Fibroblast of skin of back (primary cell): Measurements from ENCODE around the gene CDK19.

Source experiments
- DNase-seq: peaks from one replicate; pipeline ENCODE4 v3.0.0-alpha.2; 2013

Gene CDK19

GRCh38 chr6:110699780-110700179 is 115.5 kb downstream of the CDK19 start:
- no peak for DNase-seq

DNA sequence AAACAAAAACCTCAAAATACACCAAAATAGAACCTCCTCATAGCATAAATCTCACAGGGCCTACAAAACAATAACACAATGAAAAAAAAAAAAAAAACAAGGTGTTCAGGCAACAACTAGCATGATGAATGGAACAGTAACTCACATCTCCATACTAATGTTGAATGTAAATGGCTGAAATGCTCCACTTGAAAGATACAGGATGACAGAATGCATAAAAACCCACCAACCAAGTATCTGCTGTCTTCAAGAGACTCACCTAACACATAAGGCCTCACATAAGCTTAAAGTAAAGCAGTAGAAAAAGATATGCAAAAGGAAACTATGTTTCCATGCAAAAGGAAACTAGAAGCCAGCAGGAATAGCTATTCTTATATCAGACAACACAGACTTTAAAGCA is 121.3 kb downstream of the CDK19 start:
- DNase-seq, result no peak

GRCh38 chr6:110693296-110693695 is 122.0 kb downstream of the CDK19 start:
- DNase-seq, result no peak

DNA sequence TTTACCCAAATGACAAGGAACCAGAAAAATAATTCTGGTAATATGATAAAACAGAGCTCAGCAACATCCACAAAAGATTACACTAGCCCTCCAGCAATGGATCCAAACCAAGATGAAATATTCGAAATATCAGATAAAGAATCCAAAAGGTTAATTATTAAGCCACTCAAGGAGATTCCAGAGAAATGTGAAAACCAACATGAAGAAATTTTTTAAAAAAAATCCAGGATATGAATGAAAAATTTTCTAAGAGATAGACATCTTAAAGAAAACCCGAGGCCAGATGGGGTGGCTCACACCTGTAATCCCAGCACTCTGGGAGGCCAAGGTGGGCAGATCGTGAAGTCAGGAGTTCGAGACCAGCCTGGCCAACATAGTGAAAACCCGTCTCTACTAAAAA is 124.4 kb downstream of the CDK19 start:
- no peak for DNase-seq

DNA sequence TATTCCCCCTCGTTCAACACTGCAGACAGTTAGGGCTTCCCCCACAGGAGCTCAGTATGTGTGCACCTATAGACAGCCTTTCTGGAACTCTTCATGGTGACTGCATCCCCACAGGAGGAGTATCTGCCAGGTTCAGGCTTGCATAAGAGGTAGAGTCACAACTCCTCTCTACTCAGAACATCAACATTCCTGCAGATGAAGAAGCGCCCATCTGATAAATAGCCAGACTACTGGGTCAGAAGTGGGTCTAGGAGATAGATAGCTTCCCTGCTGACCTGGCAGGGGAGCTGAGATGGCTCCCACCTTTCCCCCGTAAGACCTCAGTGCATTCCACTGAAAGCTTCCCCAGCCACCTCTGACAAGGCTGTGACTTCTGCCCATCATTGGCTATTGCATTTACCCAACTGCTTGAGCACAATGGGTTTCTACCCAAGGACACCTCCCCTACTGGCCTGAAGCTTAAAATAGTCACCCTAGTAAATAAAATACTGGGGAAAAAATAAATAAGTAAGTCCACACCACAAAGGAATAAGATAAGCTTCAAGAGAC is 125.1 kb downstream of the CDK19 start:
- no peak for DNase-seq

DNA sequence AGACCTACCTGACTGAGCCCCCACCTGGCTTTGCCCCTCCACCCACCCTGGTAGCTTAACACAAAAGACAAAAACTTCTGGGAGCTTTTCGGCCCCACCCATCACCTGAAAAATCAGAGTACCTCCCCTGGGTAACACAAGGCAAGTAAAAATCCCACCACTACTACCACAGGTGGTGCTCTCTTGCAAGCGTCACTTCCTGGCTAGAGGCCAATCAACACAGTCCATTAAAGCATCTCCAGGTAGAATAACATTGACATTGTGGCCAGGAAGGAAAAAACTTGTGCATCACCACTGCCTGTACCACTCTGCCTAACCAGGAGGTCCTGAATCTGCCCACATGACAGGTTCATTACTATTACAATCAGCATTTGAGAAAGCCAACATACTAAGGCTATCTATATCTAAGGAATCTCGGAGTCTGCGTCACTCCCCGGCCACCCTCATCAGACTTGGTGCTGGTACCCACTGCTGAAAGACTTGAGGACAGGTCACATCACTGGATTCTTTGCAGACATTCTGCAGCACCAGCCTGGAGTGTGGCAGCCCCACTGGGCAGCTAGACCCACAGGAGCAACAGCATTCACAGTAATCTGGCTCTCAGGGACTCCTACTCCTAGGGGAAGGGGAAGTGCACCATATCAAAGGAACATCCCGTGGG is 125.9 kb downstream of the CDK19 start:
- DNase-seq, result no peak

- DNase-seq, result no peak
These were observed 126.5 kb downstream of the CDK19 start for GRCh38 chr6:110688661-110689268.

DNA sequence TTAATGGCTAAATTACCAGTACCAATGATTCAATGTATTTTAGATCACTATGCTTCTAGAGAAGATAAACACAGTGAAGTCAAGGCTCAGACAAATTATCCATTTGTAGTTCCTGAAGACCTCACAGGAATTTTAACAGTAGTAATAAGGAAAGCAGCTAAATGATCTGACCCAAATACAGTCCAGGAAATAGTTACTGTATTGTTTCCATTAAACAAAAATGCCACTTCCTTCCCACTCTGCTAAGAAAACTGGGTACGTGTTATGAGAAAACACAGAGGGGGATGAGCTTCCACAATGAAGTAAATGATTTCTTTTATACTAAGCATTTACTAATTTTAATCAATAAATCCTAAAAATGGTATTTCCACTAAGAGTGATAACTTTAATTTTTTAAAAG is 127.9 kb downstream of the CDK19 start:
- DNase-seq, result no peak

- DNase-seq, result no peak
These were observed 132.0 kb downstream of the CDK19 start for GRCh38 chr6:110683241-110683640.

DNA sequence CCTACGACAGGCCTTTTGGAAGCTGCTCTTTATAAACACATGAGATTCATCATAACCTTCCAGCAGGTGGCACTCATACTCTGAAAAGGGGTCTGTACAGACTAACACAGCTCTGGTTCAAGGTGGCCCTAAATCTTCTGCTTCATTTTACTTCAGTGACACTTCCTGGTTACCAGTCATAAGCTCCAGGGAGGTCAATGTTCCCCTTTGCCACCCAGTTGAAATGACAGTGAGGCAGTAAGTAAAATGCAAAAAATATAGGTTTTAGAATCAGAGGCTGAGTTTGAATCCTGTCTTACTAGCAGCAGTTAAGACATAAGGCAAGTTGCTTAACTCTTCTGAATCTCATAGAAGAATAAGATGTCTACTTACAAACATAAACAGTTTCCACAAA is 132.8 kb downstream of the CDK19 start:
- peak; percentile 77 for DNase-seq

GRCh38 chr6:110681543-110682459 is 133.5 kb downstream of the CDK19 start:
- no peak for DNase-seq

DNA sequence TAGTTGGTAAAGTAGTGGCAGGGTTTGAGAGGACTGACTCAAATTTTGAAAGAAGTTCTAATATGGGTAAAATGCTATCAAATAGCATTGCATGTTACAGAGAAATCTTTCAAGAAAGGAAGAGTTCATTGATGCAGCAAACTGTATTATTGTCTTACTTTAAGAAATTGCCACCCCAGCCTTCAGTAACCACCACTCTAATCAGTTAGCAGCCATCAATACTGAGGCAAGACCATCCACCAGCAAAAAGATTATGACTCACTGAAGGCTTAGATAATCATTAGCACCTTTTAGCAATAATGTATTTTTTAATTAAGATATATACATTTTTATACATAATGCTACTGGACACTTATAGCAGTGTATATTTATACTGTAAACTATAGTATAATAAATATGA is 138.9 kb downstream of the CDK19 start:
- DNase-seq, result no peak

DNA sequence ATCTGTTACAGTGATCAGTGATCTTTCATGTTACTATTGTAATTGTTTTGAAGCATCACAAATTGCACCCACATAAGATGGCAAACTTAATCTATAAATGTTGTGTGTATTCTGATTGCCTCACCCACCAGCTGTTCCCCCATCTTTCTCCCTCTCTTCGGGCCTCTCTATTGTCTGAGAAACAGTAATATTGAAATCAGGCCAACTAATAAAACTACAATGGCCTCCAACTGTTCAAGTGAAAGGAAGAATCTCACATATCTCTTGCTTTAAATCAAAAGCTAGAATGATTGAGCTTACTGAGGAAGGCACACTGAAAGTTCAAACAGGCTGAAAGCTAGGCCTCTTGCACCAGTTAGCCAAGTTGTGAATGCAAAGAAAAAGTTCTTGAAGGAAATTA is 141.2 kb downstream of the CDK19 start:
- DNase-seq, result no peak

DNA sequence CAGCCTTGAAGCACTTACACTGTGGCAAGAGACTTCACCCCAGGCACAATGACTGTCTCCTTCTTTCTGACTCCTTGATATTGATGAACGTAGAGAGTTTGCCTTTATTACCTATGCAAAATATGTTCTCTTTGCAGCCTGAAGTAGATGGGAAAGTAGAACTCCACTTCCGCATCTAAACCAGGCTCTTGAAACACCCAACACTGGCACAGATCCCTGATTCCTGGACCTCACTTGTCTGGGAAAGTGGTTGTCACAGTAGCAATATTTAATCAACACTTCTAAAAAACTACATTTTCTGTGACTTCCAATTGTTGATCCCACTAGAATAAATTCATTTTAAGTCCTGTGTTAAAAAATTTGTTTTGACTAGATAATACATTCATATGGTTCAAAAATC is 143.1 kb downstream of the CDK19 start:
- no peak for DNase-seq

GRCh38 chr6:110671447-110671846 is 143.8 kb downstream of the CDK19 start:
- no peak for DNase-seq

- no peak for DNase-seq
These were observed 149.7 kb downstream of the CDK19 start for GRCh38 chr6:110665600-110665999.

DNA sequence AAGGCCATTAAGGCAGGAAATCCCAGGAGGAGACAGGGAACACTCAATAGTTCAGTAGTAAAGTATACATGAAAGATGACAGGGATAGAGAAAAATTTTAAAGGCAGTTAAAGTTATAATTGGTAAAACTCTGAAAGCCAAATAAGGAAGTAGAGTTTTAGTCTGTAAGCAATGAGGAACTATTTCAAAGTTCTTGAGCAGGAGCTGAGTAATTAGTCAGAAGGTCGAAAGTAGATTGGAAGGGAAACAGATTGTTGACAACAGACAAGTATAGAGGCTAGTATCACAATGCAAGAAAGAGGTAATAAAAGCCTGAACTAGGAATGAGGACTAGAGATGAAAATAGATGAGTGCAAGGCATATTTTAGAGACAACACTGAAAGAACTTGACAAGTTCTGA is 150.3 kb downstream of the CDK19 start:
- DNase-seq, result peak; percentile 79

DNA sequence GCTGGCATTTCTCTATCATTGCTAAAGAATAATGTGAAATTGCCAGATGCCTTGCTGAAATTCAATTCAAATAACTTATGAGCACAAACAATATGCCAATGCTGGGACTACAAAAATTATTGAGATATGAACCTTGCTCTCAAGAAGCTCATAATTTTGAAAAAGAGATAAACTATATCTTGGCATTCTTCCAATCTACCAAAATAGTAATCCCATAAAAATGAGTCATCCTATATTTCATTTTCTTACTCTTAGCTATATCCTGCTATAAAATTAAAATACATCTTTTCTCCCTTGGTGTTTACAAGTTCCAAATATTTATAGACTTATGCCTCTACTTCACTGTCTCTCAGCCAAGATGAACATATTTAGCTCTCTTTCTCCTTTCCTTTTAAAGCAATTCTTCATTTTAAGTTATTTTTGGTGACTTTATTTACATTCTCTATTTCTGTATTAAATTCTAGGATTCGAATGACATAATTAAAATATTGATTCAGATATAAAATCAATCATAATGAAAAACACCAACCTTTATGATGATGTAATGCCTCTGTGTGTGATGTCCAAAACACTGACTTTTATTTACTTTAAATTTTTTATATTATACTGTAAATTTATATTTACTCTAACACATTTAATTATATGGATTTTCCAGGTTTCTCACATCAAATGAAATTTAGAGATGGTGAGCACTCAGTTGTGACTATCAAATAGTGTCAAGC is 152.6 kb downstream of the CDK19 start:
- peak; percentile 54 for DNase-seq

- DNase-seq, result no peak
These were observed 153.9 kb downstream of the CDK19 start for GRCh38 chr6:110661414-110661813.

DNA sequence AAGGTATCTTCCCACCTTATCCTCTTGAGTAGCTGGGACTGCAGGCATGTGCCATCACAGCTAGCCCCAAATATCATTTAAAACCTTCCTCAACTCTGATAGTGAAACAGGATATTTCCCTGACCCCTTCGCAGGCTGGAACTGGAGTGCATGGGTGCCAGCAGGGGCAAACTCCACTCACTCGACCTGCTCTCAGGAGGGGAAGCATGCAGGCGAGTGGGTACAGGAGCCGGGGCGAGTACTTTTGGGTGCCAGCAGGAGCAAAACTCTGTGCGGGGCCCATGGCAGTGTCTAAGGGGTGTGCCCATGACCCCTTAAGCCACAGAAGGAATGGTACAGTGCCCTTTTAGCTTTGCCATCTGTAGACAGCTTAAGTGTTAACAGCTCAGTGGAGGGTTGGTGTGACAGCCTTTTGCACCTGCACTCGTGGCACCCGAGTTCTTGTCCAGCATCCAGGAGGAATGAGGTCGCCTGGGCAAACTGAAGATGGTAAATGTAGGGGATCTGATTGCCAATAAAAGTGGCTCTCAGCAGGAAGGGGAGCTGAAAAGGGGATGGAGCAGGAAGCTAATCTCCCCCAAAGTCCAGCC is 155.1 kb downstream of the CDK19 start:
- DNase-seq, result no peak

- peak; percentile 47 for DNase-seq
These were observed 156.5 kb downstream of the CDK19 start for GRCh38 chr6:110658631-110659211.

- no peak for DNase-seq
These were observed 158.8 kb downstream of the CDK19 start for GRCh38 chr6:110656492-110656891.
